Glutamatergic neuron (in vitro differentiated cells): Measurements from ENCODE around the gene AGAP2. TPM values are rescaled to one million over a fixed set of nuclear protein-coding genes. Genes with fewer than 3 reads are reported as not detected.

Source experiments
- DNase-seq: peaks from one replicate; pipeline ENCODE4 v3.0.0; 2022
- H3K27ac Mint-ChIP-seq: one replicate; pipeline ENCODE4 v1.8.0; 2020; ENCODE audit warnings: mild to moderate bottlenecking, mixed read lengths, inconsistent platforms; ENCODE audit not compliant: unreplicated experiment
- H3K27me3 Mint-ChIP-seq: one replicate; pipeline ENCODE4 v1.8.0; 2020; ENCODE audit warnings: mild to moderate bottlenecking, moderate library complexity, mixed read lengths, inconsistent platforms; ENCODE audit not compliant: unreplicated experiment
- H3K36me3 Mint-ChIP-seq: one replicate; pipeline ENCODE4 v1.8.0; 2020; ENCODE audit warnings: mild to moderate bottlenecking, mixed read lengths, inconsistent platforms; ENCODE audit not compliant: unreplicated experiment
- H3K4me1 Mint-ChIP-seq: one replicate; pipeline ENCODE4 v1.8.0; 2020; ENCODE audit warnings: mild to moderate bottlenecking, low read depth, mixed read lengths, inconsistent platforms; ENCODE audit not compliant: unreplicated experiment
- H3K4me3 Mint-ChIP-seq: one replicate; pipeline ENCODE4 v1.8.0; 2020; ENCODE audit warnings: mild to moderate bottlenecking, mixed read lengths, inconsistent platforms; ENCODE audit not compliant: unreplicated experiment
- H3K9me3 Mint-ChIP-seq: one replicate; pipeline ENCODE4 v1.8.0; 2020; ENCODE audit warnings: mild to moderate bottlenecking, moderate library complexity, mixed read lengths, inconsistent platforms; ENCODE audit not compliant: unreplicated experiment
- CTCF ChIP-seq: fragments of 200-600 bp; sonication (generic); IDR thresholded peaks from one replicate; pipeline ENCODE4 v1.5.0; 2021; ENCODE audit not compliant: partially characterized antibody, unreplicated experiment
- microRNA-seq: library from miRNA; unstranded; fragments of <30 nt; microRNA quantifications from one replicate; pipeline ENCODE4, GENCODE V29; 2020; ENCODE audit not compliant: unreplicated experiment
- total RNA-seq: library from RNA; stranded (reverse); fragmentation: NEBNext Ultra II Directional; extraction: Animal tissue kit (Norgen Biotek cat#: 25700); gene quantifications from one replicate; pipeline ENCODE4 v1.2.1, GENCODE V29; 2021; ENCODE audit not compliant: unreplicated experiment

The AGAP2 gene
- total RNA-seq, 1 donor from 2014 or later: 45.5 TPM

GRCh38 chr12:57674691-57675090, 63.9 kb downstream of the AGAP2 start:
- no peaks in the 10 kb centered on the region for H3K4me1 Mint-ChIP-seq
- no peak for TF ChIP-seq CTCF
- DNase-seq: no peak
- peaks cover 2% of the 10 kb centered on the region for H3K9me3 Mint-ChIP-seq
- H3K27ac Mint-ChIP-seq: no peak overlapping the region
- peaks cover 3% of the 10 kb centered on the region for H3K27me3 Mint-ChIP-seq
- H3K4me3 Mint-ChIP-seq: no peak overlapping the region
- H3K36me3 Mint-ChIP-seq: no peaks in the 10 kb centered on the region

Small RNAs within 50 kb of the gene (microRNA-seq; reads per million reads assigned to microRNA genes)
- 2.8 reads per million, percentile 20 among the genes with 10 or more reads in this experiment for gene MIR6759

Other genes starting within 250 kb of the AGAP2 start
- gene DDIT3, start 218.2 kb downstream of the AGAP2 start, total RNA-seq: 70.9 TPM
- 108 TPM for gene MBD6, start 215.9 kb downstream of the AGAP2 start, total RNA-seq
- 484 TPM for gene DCTN2, start 191.6 kb downstream of the AGAP2 start, total RNA-seq
- 314 TPM for gene KIF5A, start 188.7 kb downstream of the AGAP2 start, total RNA-seq
- 27.5 TPM for gene PIP4K2C, start 147.6 kb downstream of the AGAP2 start, total RNA-seq
- 99.6 TPM for gene DTX3, start 133.9 kb downstream of the AGAP2 start, total RNA-seq
- 80.2 TPM for gene ARHGEF25, start 127.3 kb downstream of the AGAP2 start, total RNA-seq
- 83.9 TPM for gene B4GALNT1, start 105.5 kb downstream of the AGAP2 start, total RNA-seq
- 225 TPM for gene OS9, start 44.6 kb downstream of the AGAP2 start, total RNA-seq
- gene TSPAN31, start 6.3 kb upstream of the AGAP2 start, total RNA-seq: 27.2 TPM
- 123 TPM for gene CDK4, start 13.6 kb upstream of the AGAP2 start, total RNA-seq
- gene MARCHF9, start 16.4 kb upstream of the AGAP2 start, total RNA-seq: 26.7 TPM
- gene CYP27B1, start 28.3 kb upstream of the AGAP2 start, total RNA-seq: 1.7 TPM
- gene METTL1, start 33.4 kb upstream of the AGAP2 start, total RNA-seq: 9.1 TPM
- gene EEF1AKMT3, start 33.9 kb upstream of the AGAP2 start, total RNA-seq: 3.3 TPM
- gene TSFM, start 44.0 kb upstream of the AGAP2 start, total RNA-seq: 35.7 TPM
- 4.8 TPM for gene AVIL, start 80.0 kb upstream of the AGAP2 start, total RNA-seq
- gene CTDSP2, start 108.0 kb upstream of the AGAP2 start, total RNA-seq: 127 TPM
- gene ATP23, start 202.8 kb upstream of the AGAP2 start, total RNA-seq: 1.3 TPM